HepG2 (cell line): ENCODE data around the gene ATP1A1.

Experiments used
- ZBTB3 ChIP-seq: sonication (generic); formaldehyde crosslinking; IDR thresholded peaks from 2 replicates; pipeline ENCODE4 v1.4.0; 2020; ENCODE audit warnings: low read depth, mild to moderate bottlenecking, moderate library complexity, missing genetic modification reagents, borderline replicate concordance
- TF ChIP-seq, protein P1 (sequence below): sonication (generic); formaldehyde crosslinking; IDR thresholded peaks from 2 replicates; pipeline ENCODE4 v1.5.0; 2020; ENCODE audit warnings: mild to moderate bottlenecking, missing genetic modification reagents, moderate library complexity

DNA sequence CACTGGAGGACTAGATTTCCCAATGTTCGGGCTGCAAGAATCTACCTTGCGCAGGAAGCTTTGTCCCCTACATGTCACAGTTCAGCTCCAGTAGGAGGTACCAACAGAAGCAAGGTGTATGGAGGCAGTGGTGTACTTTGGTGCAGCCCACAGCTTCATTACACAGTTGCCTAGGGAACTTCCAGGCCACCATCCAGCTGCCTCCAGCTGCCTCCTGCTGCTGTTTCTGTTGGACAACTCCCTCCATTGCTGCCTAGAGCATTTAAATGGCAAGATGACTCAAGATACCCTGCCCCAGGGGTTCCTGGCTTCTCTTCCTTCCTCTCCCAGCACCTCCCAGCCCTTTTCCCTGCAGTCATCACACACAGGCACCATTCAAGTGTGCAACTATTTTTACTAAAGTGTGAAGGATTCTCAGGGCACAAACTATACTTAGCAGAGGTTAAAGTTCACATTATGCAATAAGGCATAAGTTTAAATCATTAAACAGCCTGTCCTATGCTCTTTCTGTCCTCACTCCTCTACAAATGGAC lies 39.0 kb upstream of the ATP1A1 start:
- TF ChIP-seq ZBTB3 (CRISPR knock-in tag), result no peak
- TF ChIP-seq, protein P1, sequence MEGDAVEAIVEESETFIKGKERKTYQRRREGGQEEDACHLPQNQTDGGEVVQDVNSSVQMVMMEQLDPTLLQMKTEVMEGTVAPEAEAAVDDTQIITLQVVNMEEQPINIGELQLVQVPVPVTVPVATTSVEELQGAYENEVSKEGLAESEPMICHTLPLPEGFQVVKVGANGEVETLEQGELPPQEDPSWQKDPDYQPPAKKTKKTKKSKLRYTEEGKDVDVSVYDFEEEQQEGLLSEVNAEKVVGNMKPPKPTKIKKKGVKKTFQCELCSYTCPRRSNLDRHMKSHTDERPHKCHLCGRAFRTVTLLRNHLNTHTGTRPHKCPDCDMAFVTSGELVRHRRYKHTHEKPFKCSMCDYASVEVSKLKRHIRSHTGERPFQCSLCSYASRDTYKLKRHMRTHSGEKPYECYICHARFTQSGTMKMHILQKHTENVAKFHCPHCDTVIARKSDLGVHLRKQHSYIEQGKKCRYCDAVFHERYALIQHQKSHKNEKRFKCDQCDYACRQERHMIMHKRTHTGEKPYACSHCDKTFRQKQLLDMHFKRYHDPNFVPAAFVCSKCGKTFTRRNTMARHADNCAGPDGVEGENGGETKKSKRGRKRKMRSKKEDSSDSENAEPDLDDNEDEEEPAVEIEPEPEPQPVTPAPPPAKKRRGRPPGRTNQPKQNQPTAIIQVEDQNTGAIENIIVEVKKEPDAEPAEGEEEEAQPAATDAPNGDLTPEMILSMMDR (CRISPR knock-in tag), result no peak
